Dedifferentiated amniotic fluid mesenchymal stem cell (primary cell): Measurements from ENCODE around the gene RAD51B.

Source experiments
- DNase-seq: peaks from one replicate; pipeline ENCODE4 v3.0.0-alpha.2; 2016; ENCODE audit errors: extremely low spot score

RAD51B gene

GRCh38 chr14:68234101-68234905 lies 414.7 kb downstream of the RAD51B start:
- no peak for DNase-seq

- no peak for DNase-seq
These were observed 415.4 kb downstream of the RAD51B start for GRCh38 chr14:68235011-68235410.

- no peak for DNase-seq
These were observed 417.2 kb downstream of the RAD51B start for GRCh38 chr14:68236582-68237458.

- no peak for DNase-seq
These were observed 419.0 kb downstream of the RAD51B start for GRCh38 chr14:68238551-68238950.

- no peak for DNase-seq
These were observed 419.4 kb downstream of the RAD51B start for GRCh38 chr14:68238976-68239375.

GRCh38 chr14:68239988-68240771 lies 420.6 kb downstream of the RAD51B start:
- DNase-seq, result no peak

GRCh38 chr14:68241862-68242487 lies 422.4 kb downstream of the RAD51B start:
- no peak for DNase-seq

GRCh38 chr14:68243450-68244010 lies 424.0 kb downstream of the RAD51B start:
- DNase-seq, result no peak

- no peak for DNase-seq
These were observed 424.8 kb downstream of the RAD51B start for GRCh38 chr14:68244262-68244980.

GRCh38 chr14:68245146-68246073 lies 425.8 kb downstream of the RAD51B start:
- DNase-seq, result peak; percentile 34

GRCh38 chr14:68246074-68246785 lies 426.7 kb downstream of the RAD51B start:
- no peak for DNase-seq

GRCh38 chr14:68246786-68247105 lies 427.2 kb downstream of the RAD51B start:
- DNase-seq, result no peak

- DNase-seq, result no peak
These were observed 427.7 kb downstream of the RAD51B start for GRCh38 chr14:68247274-68247673.

GRCh38 chr14:68247676-68248268 lies 428.2 kb downstream of the RAD51B start:
- no peak for DNase-seq

- DNase-seq, result peak; percentile 68
These were observed 429.1 kb downstream of the RAD51B start for GRCh38 chr14:68248481-68249255.

GRCh38 chr14:68249661-68250451 lies 430.3 kb downstream of the RAD51B start:
- peak; percentile 56 for DNase-seq
